Raji (cell line): Measurements from ENCODE around the gene PGAM5.

Experiments used
- POLR2A ChIP-seq: IDR thresholded peaks from 2 replicates; pipeline ENCODE4 v1.6.1; 2011; ENCODE audit warnings: low read depth, low read length, control low read depth; ENCODE audit not compliant: insufficient read depth

PGAM5 gene

GRCh38 chr12:132677492-132677891 lies 33.1 kb upstream of the PGAM5 start:
- no peak for TF ChIP-seq POLR2A

GRCh38 chr12:132685400-132685799 lies 25.2 kb upstream of the PGAM5 start:
- TF ChIP-seq POLR2A, result no peak

- TF ChIP-seq POLR2A, result no peak
These were observed 23.8 kb upstream of the PGAM5 start for GRCh38 chr12:132686825-132687210.

- peak; percentile 73 for TF ChIP-seq POLR2A
These were observed 23.2 kb upstream of the PGAM5 start, which contains the start of the genes POLE and PXMP2 for GRCh38 chr12:132687211-132688164. Gene POLE (minus strand): TSS chr12:132687342. CDS start chr12:132687315, 27 bp downstream. Gene PXMP2 (plus strand): TSS chr12:132687587. CDS start chr12:132687671, 84 bp downstream.

- no peak for TF ChIP-seq POLR2A
These were observed 21.4 kb upstream of the PGAM5 start for GRCh38 chr12:132689227-132689626.

GRCh38 chr12:132690112-132690511 lies 20.5 kb upstream of the PGAM5 start:
- no peak for TF ChIP-seq POLR2A

- TF ChIP-seq POLR2A, result no peak
These were observed 15.2 kb upstream of the PGAM5 start for GRCh38 chr12:132695431-132695830.

- no peak for TF ChIP-seq POLR2A
These were observed 12.3 kb upstream of the PGAM5 start for GRCh38 chr12:132698341-132698740.

GRCh38 chr12:132700212-132700822 lies 10.3 kb upstream of the PGAM5 start:
- no peak for TF ChIP-seq POLR2A

GRCh38 chr12:132702640-132703039 lies 8.0 kb upstream of the PGAM5 start:
- TF ChIP-seq POLR2A, result no peak

GRCh38 chr12:132703641-132704040 lies 7.0 kb upstream of the PGAM5 start:
- no peak for TF ChIP-seq POLR2A

GRCh38 chr12:132707241-132707640 lies 3.4 kb upstream of the PGAM5 start:
- no peak for TF ChIP-seq POLR2A

GRCh38 chr12:132708150-132708549 lies 2.5 kb upstream of the PGAM5 start:
- TF ChIP-seq POLR2A, result no peak

- no peak for TF ChIP-seq POLR2A
These were observed 618 bp upstream of the PGAM5 start for GRCh38 chr12:132710043-132710404.

- no peak for TF ChIP-seq POLR2A
These were observed 620 bp downstream of the PGAM5 start for GRCh38 chr12:132711080-132711843.
